PC-9 (cell line): Measurements from ENCODE around the gene NCAM2. TPM values are rescaled to one million over a fixed set of nuclear protein-coding genes. Genes with fewer than 3 reads are reported as not detected.

ENCODE experiments used
- BruUV-seq: library from RNA; stranded (reverse); fragments of 400-500 nt; replicated peaks from 2 replicates; lab custom pipeline; 2021; lab: Mats Ljungman, UMichigan
- CTCF ChIA-PET: fragments of 300-600 bp; sonication (Branson Sonifier 250); formaldehyde crosslinking; loops from one replicate; lab custom pipeline; 2022; ENCODE audit warnings: antibody characterized with exemption; lab: Charles Lee
- POLR2A ChIA-PET: fragments of 300-600 bp; sonication (Branson Sonifier 250); formaldehyde crosslinking; loops from one replicate; lab custom pipeline; 2022; ENCODE audit warnings: antibody characterized with exemption; ENCODE audit not compliant: unreplicated experiment; lab: Charles Lee
- DNase-seq, 2 experiments: peaks; one replicate each; pipeline versions ENCODE4 v3.0.0 to v3.0.0-alpha.2; 2015 to 2022; ENCODE audit warnings: mixed read lengths in 1 of 2
- H2AFZ ChIP-seq: fragments of 200-600 bp; sonication (generic); 2 replicates; pipeline ENCODE4 v1.8.1; 2017; ENCODE audit warnings: antibody characterized with exemption
- H3F3A ChIP-seq: fragments of 200-600 bp; sonication (generic); 2 replicates; pipeline ENCODE4 v1.8.1; 2017; ENCODE audit warnings: antibody characterized with exemption, mild to moderate bottlenecking, low read depth; ENCODE audit not compliant: insufficient read depth
- H3K27ac ChIP-seq: fragments of 200-600 bp; sonication (generic); 2 replicates; pipeline ENCODE4 v1.6.1; 2016; ENCODE audit warnings: mixed run types
- H3K27me3 ChIP-seq: fragments of 200-600 bp; sonication (generic); 2 replicates; pipeline ENCODE4 v1.6.1; 2016; ENCODE audit warnings: low read depth, mixed run types; ENCODE audit not compliant: insufficient read depth
- H3K36me3 ChIP-seq: fragments of 200-600 bp; sonication (generic); 2 replicates; pipeline ENCODE4 v1.6.1; 2016; ENCODE audit warnings: low read depth, mixed run types
- H3K4me1 ChIP-seq: fragments of 200-600 bp; sonication (generic); replicated peaks from 2 replicates; pipeline ENCODE4 v1.6.1; 2016; ENCODE audit warnings: mixed run types; ENCODE audit not compliant: insufficient read depth
- H3K4me2 ChIP-seq: fragments of 200-600 bp; sonication (generic); 2 replicates; pipeline ENCODE4 v1.6.1; 2017; ENCODE audit warnings: mixed run types
- H3K4me3 ChIP-seq: fragments of 200-600 bp; sonication (generic); 2 replicates; pipeline ENCODE4 v1.6.1; 2016; ENCODE audit warnings: mixed run types
- H3K79me2 ChIP-seq: fragments of 200-600 bp; sonication (generic); 2 replicates; pipeline ENCODE4 v1.6.1; 2017; ENCODE audit warnings: low read depth, mixed run types
- H3K9me2 ChIP-seq: fragments of 200-600 bp; sonication (generic); 2 replicates; pipeline ENCODE4 v1.8.1; 2017; ENCODE audit warnings: mild to moderate bottlenecking; ENCODE audit not compliant: insufficient read depth
- H3K9me3 ChIP-seq: fragments of 200-600 bp; sonication (generic); 2 replicates; pipeline ENCODE4 v1.8.1; 2016; ENCODE audit warnings: low read depth; ENCODE audit not compliant: insufficient read depth
- H4K20me1 ChIP-seq: fragments of 200-600 bp; sonication (generic); 2 replicates; pipeline ENCODE4 v1.8.1; 2017; ENCODE audit not compliant: insufficient read depth
- EZH2 ChIP-seq: fragments of 200-600 bp; sonication (generic); IDR thresholded peaks from 2 replicates; pipeline ENCODE4 v1.8.0; 2017; ENCODE audit warnings: antibody characterized with exemption, low read depth
- intact Hi-C: fragments of 100-400 bp; cut with micrococcal nuclease; formaldehyde crosslinking; loops from one replicate; pipeline ENCODE4 v1.10.0; 2022; ENCODE audit not compliant: unreplicated experiment
- total RNA-seq: library from RNA; stranded (reverse); gene quantifications from 2 replicates; pipeline ENCODE4 v1.2.3, GENCODE V29; 2021
- TF ChIP-seq, protein P1 (sequence below): fragments of 200-600 bp; sonication (generic); conservative IDR thresholded peaks from 2 replicates; pipeline ENCODE4 v1.6.1; 2017; ENCODE audit warnings: mixed run types, antibody characterized with exemption, mild to moderate bottlenecking, moderate library complexity

NCAM2 gene
- total RNA-seq, 1 experiment from 2014 or later, result not detected

- H3K9me3 ChIP-seq, result no peaks in the 10 kb centered on the region
- POLR2A ChIA-PET, result interaction anchor here (0.6 kb wide), 1 partner anchor 1234 kb away, joined by 4 read pairs; no protein-coding TSS in a partner anchor
- H2AFZ ChIP-seq, result no peak overlapping the region
- CTCF ChIA-PET, result no interaction called here
- H4K20me1 ChIP-seq, result no peaks in the 10 kb centered on the region
- no peak overlapping the region for H3K27ac ChIP-seq
- no peaks in the 10 kb centered on the region for H3F3A ChIP-seq
- no peaks in the 10 kb centered on the region for H3K4me1 ChIP-seq
- DNase-seq, result no peak
- intact Hi-C loops, result loop anchor here (2.0 kb wide), 1 partner anchor 49 kb away; no protein-coding TSS in a partner anchor
- H3K4me2 ChIP-seq, result no peak overlapping the region
- no TSS peak for BruUV-seq
- H3K36me3 ChIP-seq, result no peaks in the 10 kb centered on the region
- no peaks in the 10 kb centered on the region for H3K9me2 ChIP-seq
- TF ChIP-seq, protein P1, sequence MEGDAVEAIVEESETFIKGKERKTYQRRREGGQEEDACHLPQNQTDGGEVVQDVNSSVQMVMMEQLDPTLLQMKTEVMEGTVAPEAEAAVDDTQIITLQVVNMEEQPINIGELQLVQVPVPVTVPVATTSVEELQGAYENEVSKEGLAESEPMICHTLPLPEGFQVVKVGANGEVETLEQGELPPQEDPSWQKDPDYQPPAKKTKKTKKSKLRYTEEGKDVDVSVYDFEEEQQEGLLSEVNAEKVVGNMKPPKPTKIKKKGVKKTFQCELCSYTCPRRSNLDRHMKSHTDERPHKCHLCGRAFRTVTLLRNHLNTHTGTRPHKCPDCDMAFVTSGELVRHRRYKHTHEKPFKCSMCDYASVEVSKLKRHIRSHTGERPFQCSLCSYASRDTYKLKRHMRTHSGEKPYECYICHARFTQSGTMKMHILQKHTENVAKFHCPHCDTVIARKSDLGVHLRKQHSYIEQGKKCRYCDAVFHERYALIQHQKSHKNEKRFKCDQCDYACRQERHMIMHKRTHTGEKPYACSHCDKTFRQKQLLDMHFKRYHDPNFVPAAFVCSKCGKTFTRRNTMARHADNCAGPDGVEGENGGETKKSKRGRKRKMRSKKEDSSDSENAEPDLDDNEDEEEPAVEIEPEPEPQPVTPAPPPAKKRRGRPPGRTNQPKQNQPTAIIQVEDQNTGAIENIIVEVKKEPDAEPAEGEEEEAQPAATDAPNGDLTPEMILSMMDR, result no peak
- TF ChIP-seq EZH2, result no peak
- no peaks in the 10 kb centered on the region for H3K79me2 ChIP-seq
- H3K27me3 ChIP-seq, result no peaks in the 10 kb centered on the region
- H3K4me3 ChIP-seq, result no peak overlapping the region
These were observed 207.4 kb downstream of the NCAM2 start for GRCh38 chr21:21205604-21206003.

GRCh38 chr21:21210552-21210951 lies 212.3 kb downstream of the NCAM2 start:
- POLR2A ChIA-PET, result no interaction called here
- H2AFZ ChIP-seq, result no peak overlapping the region
- no peaks in the 10 kb centered on the region for H3K9me2 ChIP-seq
- H3K36me3 ChIP-seq, result no peaks in the 10 kb centered on the region
- no peaks in the 10 kb centered on the region for H3K79me2 ChIP-seq
- H3K4me3 ChIP-seq, result no peak overlapping the region
- no peaks in the 10 kb centered on the region for H4K20me1 ChIP-seq
- H3K27ac ChIP-seq, result no peak overlapping the region
- BruUV-seq, result no TSS peak
- CTCF ChIA-PET, result no interaction called here
- H3F3A ChIP-seq, result no peaks in the 10 kb centered on the region
- TF ChIP-seq, protein P1, result no peak
- no peak for TF ChIP-seq EZH2
- no peak overlapping the region for H3K4me2 ChIP-seq
- H3K27me3 ChIP-seq, result no peaks in the 10 kb centered on the region
- H3K9me3 ChIP-seq, result no peaks in the 10 kb centered on the region
- intact Hi-C loops, result loop anchor here (2.0 kb wide), 1 partner anchor 24 kb away; no protein-coding TSS in a partner anchor
- no peak for DNase-seq
- no peaks in the 10 kb centered on the region for H3K4me1 ChIP-seq

DNA sequence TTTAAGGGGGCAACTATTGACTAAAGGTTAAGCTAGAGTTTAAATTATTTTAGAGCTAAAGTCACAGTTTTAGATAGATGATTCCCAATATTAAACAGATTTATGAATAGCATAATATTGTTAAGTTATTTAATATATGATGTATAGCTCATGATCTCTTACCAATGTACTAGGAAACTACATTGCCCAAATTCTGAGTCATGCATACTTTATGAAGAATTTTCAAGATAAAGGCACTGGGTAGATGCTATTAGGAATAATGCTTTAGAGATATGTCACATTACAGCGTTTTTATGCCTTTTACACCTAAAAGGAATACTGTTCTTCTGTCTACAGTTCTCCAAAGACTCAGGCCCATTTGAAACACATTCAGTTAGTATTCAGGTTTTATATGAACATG lies 215.1 kb downstream of the NCAM2 start:
- H3K4me1 ChIP-seq, result no peaks in the 10 kb centered on the region
- H3K9me2 ChIP-seq, result no peaks in the 10 kb centered on the region
- no peak overlapping the region for H2AFZ ChIP-seq
- no peaks in the 10 kb centered on the region for H3K27me3 ChIP-seq
- H3F3A ChIP-seq, result no peaks in the 10 kb centered on the region
- no peak for TF ChIP-seq EZH2
- TF ChIP-seq, protein P1, result no peak
- intact Hi-C loops, result no loop called here
- no peaks in the 10 kb centered on the region for H3K36me3 ChIP-seq
- ChIA-PET CTCF (no interaction called here), POLR2A (no interaction called here)
- BruUV-seq, result no TSS peak
- H4K20me1 ChIP-seq, result no peaks in the 10 kb centered on the region
- no peak overlapping the region for H3K27ac ChIP-seq
- H3K4me2 ChIP-seq, result no peak overlapping the region
- no peak overlapping the region for H3K4me3 ChIP-seq
- H3K79me2 ChIP-seq, result no peaks in the 10 kb centered on the region
- no peaks in the 10 kb centered on the region for H3K9me3 ChIP-seq
- DNase-seq, result no peak
